AML-193 (cell line): ENCODE results near the gene C18orf63.

ENCODE experiments used
- DNase-seq, 2 experiments: peaks; one replicate each; lab custom pipeline; 2025; lab: John Stamatoyannopoulos, UW

C18orf63 gene

GRCh38 chr18:74376523-74376922 is 60.9 kb downstream of the C18orf63 start:
- DNase-seq: no peak

- DNase-seq: peak; percentile 42 to 53
Observed at GRCh38 chr18:74377776-74378175, 62.1 kb downstream of the C18orf63 start.

GRCh38 chr18:74378179-74378682 is 62.6 kb downstream of the C18orf63 start:
- DNase-seq: peak; percentile 42 to 53

GRCh38 chr18:74380916-74381315 is 65.3 kb downstream of the C18orf63 start:
- DNase-seq: no peak

GRCh38 chr18:74381621-74382295 is 66.1 kb downstream of the C18orf63 start:
- DNase-seq: no peak

GRCh38 chr18:74382481-74383017 is 66.9 kb downstream of the C18orf63 start:
- DNase-seq: no peak

- no peak for DNase-seq
Observed at GRCh38 chr18:74387383-74387782, 71.7 kb downstream of the C18orf63 start.

- no peak for DNase-seq
Observed at GRCh38 chr18:74388227-74388626, 72.6 kb downstream of the C18orf63 start.

GRCh38 chr18:74389171-74389927 is 73.7 kb downstream of the C18orf63 start:
- no peak for DNase-seq

GRCh38 chr18:74389991-74390390 is 74.4 kb downstream of the C18orf63 start:
- DNase-seq: no peak

GRCh38 chr18:74390900-74391299 is 75.3 kb downstream of the C18orf63 start:
- DNase-seq: peak; percentile 46 to 50

GRCh38 chr18:74392323-74392722 is 76.7 kb downstream of the C18orf63 start:
- no peak for DNase-seq

- DNase-seq: no peak
Observed at GRCh38 chr18:74395006-74395405, 79.4 kb downstream of the C18orf63 start.

GRCh38 chr18:74395648-74396154 is 80.1 kb downstream of the C18orf63 start:
- DNase-seq: no peak

- no peak for DNase-seq
Observed at GRCh38 chr18:74396171-74397169, 80.8 kb downstream of the C18orf63 start.

GRCh38 chr18:74397572-74397971 is 81.9 kb downstream of the C18orf63 start:
- no peak for DNase-seq

- DNase-seq: peak; percentile 57 to 61
Observed at GRCh38 chr18:74399091-74399887, 83.7 kb downstream of the C18orf63 start.

- DNase-seq: no peak
Observed at GRCh38 chr18:74400813-74401212, 85.2 kb downstream of the C18orf63 start.

GRCh38 chr18:74402806-74403433 is 87.3 kb downstream of the C18orf63 start:
- DNase-seq: no peak

GRCh38 chr18:74407888-74408287 is 92.2 kb downstream of the C18orf63 start:
- no peak for DNase-seq
